ENCODE data around the gene AKAP8L. TPM values are rescaled to one million over a fixed set of nuclear protein-coding genes. Genes with fewer than 3 reads are reported as not detected.
A peak's percentile ranks its signal among the peaks of the same experiment; 100 is the strongest.

Gene AKAP8L
- total RNA-seq, 4 donors from 2014 or later: 122 to 272 (median 204) TPM

- WGBS, 2 donors: 87% methylated on average over 11 to 15 of the region's 15 CpGs
- Histone ChIP-seq H3K9me3 (no peaks in the 10 kb centered on the region), H3K36me3 (peaks cover 40 to 43% of the 10 kb centered on the region in 2 donors), H3K4me3 (replicated peaks in 1 of 3) (no peak overlapping the region), H3K27ac (no peak overlapping the region), H3K27me3 (no peaks in the 10 kb centered on the region), H3K4me1 (peaks cover 15 to 16% of the 10 kb centered on the region in 2 donors)
- TF ChIP-seq, protein P1, sequence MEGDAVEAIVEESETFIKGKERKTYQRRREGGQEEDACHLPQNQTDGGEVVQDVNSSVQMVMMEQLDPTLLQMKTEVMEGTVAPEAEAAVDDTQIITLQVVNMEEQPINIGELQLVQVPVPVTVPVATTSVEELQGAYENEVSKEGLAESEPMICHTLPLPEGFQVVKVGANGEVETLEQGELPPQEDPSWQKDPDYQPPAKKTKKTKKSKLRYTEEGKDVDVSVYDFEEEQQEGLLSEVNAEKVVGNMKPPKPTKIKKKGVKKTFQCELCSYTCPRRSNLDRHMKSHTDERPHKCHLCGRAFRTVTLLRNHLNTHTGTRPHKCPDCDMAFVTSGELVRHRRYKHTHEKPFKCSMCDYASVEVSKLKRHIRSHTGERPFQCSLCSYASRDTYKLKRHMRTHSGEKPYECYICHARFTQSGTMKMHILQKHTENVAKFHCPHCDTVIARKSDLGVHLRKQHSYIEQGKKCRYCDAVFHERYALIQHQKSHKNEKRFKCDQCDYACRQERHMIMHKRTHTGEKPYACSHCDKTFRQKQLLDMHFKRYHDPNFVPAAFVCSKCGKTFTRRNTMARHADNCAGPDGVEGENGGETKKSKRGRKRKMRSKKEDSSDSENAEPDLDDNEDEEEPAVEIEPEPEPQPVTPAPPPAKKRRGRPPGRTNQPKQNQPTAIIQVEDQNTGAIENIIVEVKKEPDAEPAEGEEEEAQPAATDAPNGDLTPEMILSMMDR (IDR thresholded peaks at IDR 0.05): no peak
- no peak for TF ChIP-seq POLR2A (IDR thresholded peaks at IDR 0.05)
- DNase-seq: no peak
- intact Hi-C loops (cut with DNase I): no loop called here
These were observed 3.0 kb upstream of the AKAP8L start for GRCh38 chr19:15421721-15422260.

DNA sequence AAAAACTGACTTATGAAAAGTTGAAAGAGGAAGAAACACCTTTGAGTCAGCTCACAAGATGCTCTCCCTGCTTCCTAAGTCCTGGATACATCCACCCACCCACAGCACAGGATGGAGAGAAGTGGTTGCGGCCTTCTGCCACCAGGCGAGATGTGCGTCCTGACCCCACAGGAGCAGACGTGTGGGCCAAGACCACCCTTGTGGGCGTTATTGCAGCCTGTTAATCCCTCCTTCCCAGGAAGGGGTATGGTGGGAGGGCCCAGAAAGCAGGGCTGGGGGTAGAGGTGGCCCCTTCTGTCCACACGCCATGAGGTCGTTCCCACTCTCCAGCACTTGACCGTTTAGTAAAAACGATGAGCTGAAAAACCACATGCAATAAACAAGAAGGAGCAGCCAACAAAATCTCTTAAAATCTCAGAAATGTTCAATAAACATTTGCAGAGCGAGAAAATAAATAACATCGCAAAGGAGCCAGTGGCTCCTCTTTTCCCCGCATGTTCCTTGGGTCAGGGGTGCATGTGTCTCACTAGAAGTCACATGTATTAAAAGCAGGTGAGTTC lies 2.4 kb upstream of the AKAP8L start:
- WGBS, 2 donors: 86 to 89% methylated on average over 12 of the region's 12 CpGs
- no peak for DNase-seq
- no peak overlapping the region for H3K4me3 ChIP-seq (replicated peaks in 1 of 3)
- peaks cover 20 to 22% of the 10 kb centered on the region in 2 donors for H3K4me1 ChIP-seq
- no peaks in the 10 kb centered on the region for H3K9me3 ChIP-seq
- no peaks in the 10 kb centered on the region for H3K27me3 ChIP-seq
- no peak overlapping the region for H3K27ac ChIP-seq
- H3K36me3 ChIP-seq: peaks cover 34 to 37% of the 10 kb centered on the region in 2 donors
- intact Hi-C loops (cut with DNase I): no loop called here
- TF ChIP-seq, protein P1 (IDR thresholded peaks at IDR 0.05): no peak
- TF ChIP-seq POLR2A (IDR thresholded peaks at IDR 0.05): no peak

- DNase-seq: no peak
- intact Hi-C loops (cut with DNase I): loop anchor here (5.0 to 10.0 kb wide), 2 partner anchors 37 to 155 kb away; no protein-coding TSS in a partner anchor
- H3K36me3 ChIP-seq: peaks cover 21 to 24% of the 10 kb centered on the region in 2 donors
- 27 to 32% methylated on average over 16 of the region's 16 CpGs for WGBS, 2 donors
- H3K27ac ChIP-seq: no peak overlapping the region
- TF ChIP-seq, protein P1 (IDR thresholded peaks at IDR 0.05): no peak
- no peak for TF ChIP-seq POLR2A (IDR thresholded peaks at IDR 0.05)
- no peaks in the 10 kb centered on the region for H3K9me3 ChIP-seq
- no peaks in the 10 kb centered on the region for H3K27me3 ChIP-seq
- peaks cover 30 to 33% of the 10 kb centered on the region in 2 donors for H3K4me1 ChIP-seq
- H3K4me3 ChIP-seq (replicated peaks in 1 of 3): peak overlapping the region in 1 of 3 donors; percentile 99
These were observed 731 bp upstream of the AKAP8L start for GRCh38 chr19:15419413-15420025.

DNA sequence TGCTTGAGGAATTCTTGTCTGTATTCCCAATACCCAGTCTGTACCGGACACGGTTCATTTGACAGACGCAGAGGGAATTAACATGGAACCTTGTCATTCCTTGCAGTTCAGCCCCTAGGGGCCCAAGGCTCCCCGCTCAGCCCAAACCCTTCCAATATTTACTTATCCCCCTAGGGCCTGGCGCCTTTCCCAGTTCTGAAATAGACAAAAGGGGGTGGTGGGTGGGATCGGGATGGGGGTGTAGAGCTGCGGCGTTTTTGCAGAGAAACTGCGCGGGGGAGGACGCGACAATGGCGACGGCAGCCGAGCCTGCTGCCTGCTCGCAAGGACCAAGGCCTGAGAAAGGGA lies 583 bp downstream of the AKAP8L start:
- TF ChIP-seq POLR2A (IDR thresholded peaks at IDR 0.05): no peak
- TF ChIP-seq, protein P1 (IDR thresholded peaks at IDR 0.05): no peak
- peak; percentile 48 to 51 for DNase-seq
- Histone ChIP-seq H3K4me3 (replicated peaks in 1 of 3) (peak overlapping the region; percentile 33 to 99 (median 56)), H3K27ac (peak overlapping the region; percentile 82 to 92 (median 90)), H3K27me3 (no peaks in the 10 kb centered on the region), H3K4me1 (peaks cover 37 to 46% of the 10 kb centered on the region in 2 donors), H3K36me3 (peaks cover 8 to 11% of the 10 kb centered on the region in 2 donors), H3K9me3 (no peaks in the 10 kb centered on the region)
- 0 to 2% methylated on average over 16 of the region's 16 CpGs for WGBS, 2 donors
- intact Hi-C loops (cut with DNase I): loop anchor here (5.0 to 10.0 kb wide), 2 partner anchors 36 to 153 kb away; no protein-coding TSS in a partner anchor

GRCh38 chr19:15417699-15418098 lies 1.1 kb downstream of the AKAP8L start:
- peak in 1 of 2 donors; percentile 14 for DNase-seq
- Histone ChIP-seq H3K9me3 (no peaks in the 10 kb centered on the region), H3K36me3 (peaks cover 3 to 5% of the 10 kb centered on the region in 2 donors), H3K4me1 (peaks cover 42 to 51% of the 10 kb centered on the region in 2 donors), H3K4me3 (replicated peaks in 1 of 3) (peak overlapping the region; percentile 33 to 99 (median 56)), H3K27me3 (no peaks in the 10 kb centered on the region), H3K27ac (peak overlapping the region; percentile 82 to 92 (median 90))
- intact Hi-C loops (cut with DNase I): loop anchor here (5.0 to 10.0 kb wide), 2 partner anchors 35 to 153 kb away; no protein-coding TSS in a partner anchor
- TF ChIP-seq, protein P1 (IDR thresholded peaks at IDR 0.05): no peak
- no peak for TF ChIP-seq POLR2A (IDR thresholded peaks at IDR 0.05)
- WGBS, 2 donors: 5 to 7% methylated on average over 9 of the region's 9 CpGs
